ENCODE data around the gene EIF4G1.

- TF ChIP-seq RAD21 (IDR thresholded peaks at IDR 0.05; ENCODE audit: low read depth) (no peak), REST (IDR thresholded peaks at IDR 0.05; ENCODE audit: low read depth) (no peak)
Measured at GRCh38 chr3:184333700-184334099, 19.3 kb downstream of the EIF4G1 start.
